ENCODE measurements around the gene ABCA13. TPM values are rescaled to one million over a fixed set of nuclear protein-coding genes. Genes with fewer than 3 reads are reported as not detected.

The ABCA13 gene
- total and polyA plus RNA-seq, 2 of the 4 experiments (the other 2 are of a cell fraction), result under 0.01 to 0.07 TPM

DNA sequence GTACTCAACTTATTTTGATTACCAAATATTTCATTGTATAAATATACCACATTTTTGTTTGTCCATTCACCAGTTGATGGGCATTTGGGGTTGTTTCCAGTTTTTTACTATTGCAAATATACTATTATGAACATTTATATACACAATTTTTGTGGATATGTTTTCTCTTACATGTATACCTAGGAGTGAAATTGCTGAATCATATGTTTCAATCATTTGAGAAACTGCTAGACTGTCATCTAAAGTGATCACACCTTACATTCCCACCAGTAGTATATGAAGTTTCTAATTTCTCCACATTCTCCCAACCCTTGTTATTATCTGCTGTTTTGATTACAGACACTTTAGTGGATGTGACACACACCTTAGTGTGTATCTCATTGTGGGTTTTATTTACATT is 257.9 kb downstream of the ABCA13 start:
- H2BK15ac ChIP-seq (ENCODE audit: low read depth, low read length), result no peak overlapping the region
- H3K14ac ChIP-seq (replicated peaks; ENCODE audit: low read depth, low read length), result no peak overlapping the region
- no peak overlapping the region for H3K56ac ChIP-seq (ENCODE audit: extremely low read depth, insufficient read depth, low read length)
- no peaks in the 10 kb centered on the region for H3K36me3 ChIP-seq (ENCODE audit: control insufficient read depth, insufficient read depth, low read length)
- H4K8ac ChIP-seq (ENCODE audit: low read depth in 2 of 2, low read length in 2 of 2), result no peak overlapping the region
- no peak overlapping the region for H2BK5ac ChIP-seq (ENCODE audit: low read depth, low read length, poor library complexity, severe bottlenecking)
- no peaks in the 10 kb centered on the region for H3K4me1 ChIP-seq (ENCODE audit: control insufficient read depth, insufficient read depth, low read length)
- ATAC-seq (ENCODE audit: low read depth) (no peak), DNase-seq (no peak)
- BruUV-seq (replicated peaks), result no TSS peak
- H3K23ac ChIP-seq (ENCODE audit: low read depth, low read length), result no peak overlapping the region
- no peak overlapping the region for H4K91ac ChIP-seq (ENCODE audit: insufficient read depth, low read depth, low read length)
- no peak overlapping the region for H3K4me3 ChIP-seq (ENCODE audit: insufficient read depth, low read depth, low read length)
- H3K79me1 ChIP-seq (ENCODE audit: low read depth in 1 of 2, low read length in 2 of 2), result no peaks in the 10 kb centered on the region
- intact Hi-C loops (cut with micrococcal nuclease), result no loop called here
- no peak overlapping the region for H3K18ac ChIP-seq (ENCODE audit: low read depth, low read length)
- H4K5ac ChIP-seq (ENCODE audit: low read depth, low read length), result no peak overlapping the region
- no peak overlapping the region for H3K9ac ChIP-seq (ENCODE audit: low read depth, low read length)
- H2AFZ ChIP-seq (replicated peaks; ENCODE audit: low read length, poor library complexity), result no peak overlapping the region
- dilution Hi-C loops (cut with HindIII; ENCODE audit: low sequenced_read_pairs, unreplicated experiment), result no loop called here
- POLR2A ChIA-PET (ENCODE audit: unreplicated experiment), result no interaction called here
- no peak overlapping the region for H3K27ac ChIP-seq (ENCODE audit: insufficient read depth, low read length)
- no peak for TF ChIP-seq RCOR1 (IDR thresholded peaks at IDR 0.05; ENCODE audit: insufficient replicate concordance, low read length)
- TF ChIP-seq NFE2L2 (IDR thresholded peaks at IDR 0.05; ENCODE audit: low read depth, low read length), result no peak
- no peak for TF ChIP-seq CEBPB (IDR thresholded peaks at IDR 0.05; ENCODE audit: low read depth, low read length)
- no peak for TF ChIP-seq POLR2A (IDR thresholded peaks at IDR 0.05; ENCODE audit: low read depth, low read length)
- no peak for TF ChIP-seq BHLHE40 (IDR thresholded peaks at IDR 0.05; ENCODE audit: low read depth, low read length)
- no peak for TF ChIP-seq MXI1 (IDR thresholded peaks at IDR 0.05; ENCODE audit: borderline replicate concordance, low read depth, low read length)
- H3K4me2 ChIP-seq (ENCODE audit: low read depth, low read length), result no peak overlapping the region
- no peaks in the 10 kb centered on the region for H4K20me1 ChIP-seq (ENCODE audit: insufficient read depth, low read length)
- in situ Hi-C loops (cut with MboI; ENCODE audit: low sequenced_read_pairs), result no loop called here
- no peak overlapping the region for H2BK20ac ChIP-seq (ENCODE audit: low read depth, low read length)
- H2AK5ac ChIP-seq (ENCODE audit: low read depth, low read length), result no peak overlapping the region
- H2AK9ac ChIP-seq (replicated peaks; ENCODE audit: low read depth, low read length, poor library complexity), result no peak overlapping the region
- no peaks in the 10 kb centered on the region for H3K27me3 ChIP-seq (ENCODE audit: control insufficient read depth, insufficient read depth, low read length)
- H2BK120ac ChIP-seq (ENCODE audit: low read depth, low read length), result no peak overlapping the region
- CTCF ChIA-PET, result no interaction called here
- no peaks in the 10 kb centered on the region; the same call in 1 of the 2 replicates for H3K9me1 ChIP-seq (ENCODE audit: insufficient read depth, low read length)
- H3K9me3 ChIP-seq (ENCODE audit: control insufficient read depth, insufficient read depth, low read length), result no peaks in the 10 kb centered on the region
- no peak overlapping the region for H3K4ac ChIP-seq (ENCODE audit: low read depth, low read length)
